CD4-positive, alpha-beta T cell treated with Interleukin-21 for 1 hour (primary cell): ENCODE results near the gene TRPC6.

Experiments
- DNase-seq: peaks from one replicate; pipeline ENCODE4 v3.0.0-alpha.2; 2020

The TRPC6 gene

GRCh38 chr11:101583251-101584128, at the start of gene TRPC6:
Gene TRPC6, minus strand, starts transcription at chr11:101584007. Its CDS starts 504 bp downstream, at chr11:101583503.
- DNase-seq, result no peak

- no peak for DNase-seq
Measured at GRCh38 chr11:101620026-101620425, 36.2 kb upstream of the TRPC6 start.

- no peak for DNase-seq
Measured at GRCh38 chr11:101618709-101619108, 34.9 kb upstream of the TRPC6 start.

DNA sequence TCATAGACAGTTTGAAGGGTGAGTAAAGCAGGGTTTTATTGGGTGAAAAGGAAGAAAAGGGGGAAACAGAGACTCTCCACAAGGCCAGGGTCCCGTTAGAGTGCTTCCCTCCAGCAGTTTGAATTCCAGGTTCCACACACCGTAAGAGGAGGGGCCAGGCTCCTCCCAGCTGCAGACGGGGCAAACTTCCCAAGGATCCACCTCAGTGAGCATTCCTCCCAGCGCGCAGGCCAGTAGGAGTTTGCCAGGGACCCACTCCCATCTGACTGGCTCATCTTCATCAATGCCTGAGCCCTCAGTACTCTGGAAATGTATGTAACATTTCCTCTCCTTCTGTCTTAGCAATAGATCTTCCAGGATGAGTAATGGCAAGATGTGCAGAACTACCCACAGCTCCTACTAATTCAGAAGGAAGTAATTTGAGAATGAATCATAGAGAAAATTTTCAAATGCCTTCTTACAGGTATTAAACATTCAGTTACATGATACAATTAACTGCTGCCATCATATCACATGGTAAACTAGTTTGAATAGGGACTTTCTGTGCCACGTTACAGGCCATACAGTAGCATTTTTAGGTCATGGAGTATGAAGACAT, 34.0 kb upstream of the TRPC6 start:
- no peak for DNase-seq

GRCh38 chr11:101612481-101612880, 28.7 kb upstream of the TRPC6 start:
- no peak for DNase-seq

DNA sequence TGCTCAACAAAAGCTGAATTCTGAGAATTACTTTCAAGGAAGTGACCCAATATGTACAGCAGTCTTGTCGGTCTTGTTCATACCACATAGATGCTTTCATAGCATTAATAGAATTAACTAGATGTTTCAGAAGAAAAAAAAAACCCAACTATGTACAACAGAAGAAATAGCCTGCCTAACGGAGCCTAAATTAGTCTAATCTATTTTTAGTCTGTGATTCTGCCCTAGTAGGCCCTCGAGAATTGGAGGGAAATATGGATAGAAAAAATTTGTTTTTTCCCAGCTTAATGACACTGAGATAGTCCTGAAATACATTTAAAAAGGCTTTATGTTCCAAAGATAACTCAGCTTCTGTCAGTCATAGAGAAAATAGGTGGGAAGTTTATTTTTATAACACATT, 17.1 kb upstream of the TRPC6 start:
- no peak for DNase-seq

DNA sequence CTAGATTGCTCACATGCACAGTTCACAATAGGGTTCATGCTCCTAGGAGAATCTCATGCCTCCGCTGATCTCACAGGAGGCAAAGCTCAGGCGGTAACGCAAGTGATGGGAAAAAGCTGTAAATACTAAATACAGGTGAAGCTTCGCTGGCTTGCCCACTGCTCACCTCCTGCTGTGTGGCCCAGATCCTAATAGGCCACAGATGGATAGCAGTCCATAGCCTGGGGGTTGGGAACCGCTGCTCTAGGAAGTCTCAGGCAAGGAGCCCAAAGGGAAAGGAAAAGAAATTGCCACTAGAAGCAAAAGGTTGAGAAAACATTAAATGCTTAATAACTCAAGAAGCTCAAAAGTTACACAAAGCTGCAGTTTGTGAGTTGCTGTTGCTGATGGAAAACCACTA, 3.2 kb upstream of the TRPC6 start:
- no peak for DNase-seq

DNA sequence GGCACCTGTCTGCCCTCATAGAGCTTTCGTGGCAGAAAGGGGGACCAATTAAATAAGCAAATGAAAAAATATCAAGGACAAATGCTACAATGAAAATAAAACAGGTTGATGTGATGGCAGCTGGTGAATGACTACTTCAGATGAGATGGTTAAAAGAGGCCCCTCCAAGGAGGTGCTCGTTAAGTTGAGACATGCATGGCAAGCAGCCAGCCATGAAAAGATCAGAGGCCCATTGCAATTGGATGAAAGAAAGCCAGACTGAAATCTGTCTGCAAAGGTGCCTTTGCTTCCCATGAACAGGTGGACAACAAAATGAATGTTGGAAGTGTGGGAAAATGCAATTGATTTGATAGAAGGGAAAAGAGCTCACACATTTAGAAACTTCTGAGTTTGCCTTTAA, 848 bp upstream of the TRPC6 start:
- no peak for DNase-seq

DNA sequence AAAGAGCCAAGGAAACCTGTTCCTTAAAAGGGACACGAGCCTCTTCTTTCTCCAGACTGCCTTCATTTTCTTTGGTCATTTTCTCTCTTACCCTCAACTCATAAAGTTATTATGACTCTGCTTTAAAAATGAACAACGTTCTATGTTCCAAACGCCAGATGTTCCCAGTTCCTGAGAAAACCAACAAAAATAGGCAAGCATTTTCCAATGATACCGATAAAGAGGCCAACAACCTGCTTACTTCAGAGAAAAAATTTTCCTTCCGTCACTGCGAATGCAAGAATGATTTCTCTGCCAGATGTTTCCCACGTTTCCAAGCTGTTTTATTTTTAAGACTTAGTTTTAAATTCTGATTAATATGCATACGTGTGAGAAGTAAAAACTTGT, 315 bp upstream of the TRPC6 start:
- no peak for DNase-seq

DNA sequence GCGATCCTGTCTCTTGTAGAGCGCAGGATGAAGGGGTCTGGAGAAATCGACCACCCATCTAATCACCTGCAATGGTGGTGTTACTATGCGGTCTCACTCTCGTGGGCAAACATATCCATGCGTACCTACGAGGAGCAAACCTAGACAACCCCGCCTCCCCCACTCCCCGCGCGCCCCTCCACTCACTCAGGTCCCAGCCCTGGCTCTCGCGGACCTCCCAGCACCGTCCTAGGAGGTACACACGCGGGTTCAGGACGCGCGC, 887 bp downstream of the TRPC6 start:
- no peak for DNase-seq

DNA sequence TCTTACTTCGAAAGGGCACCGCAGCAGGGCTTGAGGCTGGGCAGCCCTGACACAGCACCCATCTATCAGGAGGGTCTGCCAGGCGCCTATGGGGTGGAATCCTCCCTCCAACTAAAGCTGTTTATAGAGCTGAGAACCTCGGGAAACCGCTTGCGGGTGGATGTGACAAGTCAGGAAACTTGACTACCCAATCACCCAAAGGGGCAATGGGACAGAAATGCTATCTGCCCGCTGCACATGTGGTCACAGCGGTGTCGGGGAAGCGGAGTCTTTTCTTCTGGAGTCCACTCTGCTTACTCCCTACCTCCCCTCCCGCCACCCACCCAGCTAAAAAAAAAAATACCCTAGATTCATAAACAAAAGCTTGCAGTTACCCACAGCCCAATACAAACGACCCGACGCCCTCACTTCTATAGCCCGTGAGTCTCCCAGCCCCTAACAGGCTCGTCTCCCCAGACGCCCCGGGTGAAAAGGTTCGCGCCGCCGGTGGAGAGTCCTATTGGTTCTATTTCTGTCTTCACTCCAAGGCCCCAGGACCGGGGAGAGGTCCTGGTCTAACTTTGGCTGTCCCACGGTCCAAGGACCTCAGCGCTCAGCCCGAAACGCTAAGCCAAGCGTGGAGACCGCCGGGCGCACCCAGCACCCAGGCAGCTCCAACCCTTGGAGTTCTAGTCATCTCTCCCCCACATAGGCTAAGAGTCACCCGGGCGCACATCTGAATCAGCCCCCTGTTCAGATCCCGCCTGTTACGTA, 1.4 kb downstream of the TRPC6 start:
- no peak for DNase-seq

DNA sequence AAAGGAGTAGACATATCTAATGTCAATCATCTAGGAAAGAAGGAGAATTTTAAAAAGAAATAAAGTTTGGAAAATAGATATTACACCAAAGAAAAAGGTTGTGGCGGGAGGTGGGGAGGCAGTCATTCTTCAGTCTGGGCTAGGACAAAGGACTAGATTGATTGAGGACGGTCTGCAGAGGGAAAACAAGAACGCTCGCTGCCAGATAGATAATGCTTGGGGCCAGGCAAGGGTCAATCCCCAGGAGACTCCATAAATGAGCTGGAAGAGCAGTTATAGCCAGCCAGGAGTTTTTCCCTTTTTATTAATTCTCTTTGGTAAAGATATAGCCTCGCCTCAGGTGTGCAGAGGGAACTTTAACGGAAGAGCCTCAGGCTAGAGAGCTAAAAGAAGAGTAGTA, 6.3 kb downstream of the TRPC6 start:
- DNase-seq, result no peak

GRCh38 chr11:101576456-101576855, 7.4 kb downstream of the TRPC6 start:
- DNase-seq, result no peak

DNA sequence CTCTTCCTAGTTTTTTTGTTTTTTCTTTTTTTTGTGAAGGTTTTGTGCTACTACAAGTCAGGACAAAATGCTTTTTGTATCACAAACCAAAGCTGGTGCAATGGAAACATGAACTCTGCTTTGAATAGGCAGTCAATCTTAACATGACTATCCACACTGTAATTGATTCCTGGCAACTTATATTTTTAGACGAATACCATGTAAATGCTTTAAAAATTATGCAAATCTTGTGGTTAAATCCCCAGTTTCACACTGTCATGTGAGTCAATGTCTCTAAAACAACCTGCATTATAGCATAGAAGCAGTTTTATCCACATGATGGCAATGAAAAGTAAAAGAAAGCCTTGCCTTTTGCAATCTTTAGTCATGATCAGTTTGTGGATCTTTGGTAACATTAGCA, 8.9 kb downstream of the TRPC6 start:
- no peak for DNase-seq

- no peak for DNase-seq
Measured at GRCh38 chr11:101567071-101567470, 16.7 kb downstream of the TRPC6 start.

DNA sequence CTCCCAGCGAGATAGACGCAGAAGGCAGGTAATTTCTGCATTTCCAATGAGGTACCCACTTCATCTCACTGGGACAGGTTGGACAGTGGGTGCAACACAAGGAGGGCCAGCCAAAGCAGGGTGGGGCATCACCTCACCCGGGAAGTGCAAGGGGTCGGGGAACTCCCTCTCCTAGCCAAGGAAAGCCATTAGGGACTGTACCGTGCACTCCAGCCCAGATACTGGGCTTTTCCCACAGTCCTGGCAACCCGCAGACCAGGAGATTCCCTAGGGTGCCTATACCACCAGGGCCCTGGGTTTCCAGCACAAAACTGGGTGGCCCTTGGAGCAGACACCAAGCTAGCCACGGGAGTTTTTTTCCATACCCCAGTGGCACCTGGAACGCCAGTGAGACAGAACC, 17.2 kb downstream of the TRPC6 start:
- DNase-seq, result no peak

DNA sequence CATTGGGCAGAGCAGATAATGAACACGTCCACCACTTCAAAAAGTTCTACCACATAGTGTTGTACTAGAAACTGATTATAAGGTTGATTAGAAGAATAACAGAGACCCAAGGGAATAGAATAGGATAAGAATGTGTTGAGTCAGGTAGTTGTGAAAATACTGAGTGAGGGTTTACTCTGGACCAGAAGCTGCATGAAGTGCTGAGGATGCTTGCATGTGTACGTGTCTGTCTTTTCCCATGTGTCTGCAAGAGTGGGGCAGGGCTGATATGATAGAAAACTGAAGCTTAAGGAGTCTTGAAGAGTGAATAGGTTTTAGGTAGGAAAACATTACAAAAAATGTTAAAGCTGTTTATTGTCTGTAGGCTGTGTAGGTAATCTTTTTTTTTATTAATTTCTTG, 20.6 kb downstream of the TRPC6 start:
- no peak for DNase-seq

DNA sequence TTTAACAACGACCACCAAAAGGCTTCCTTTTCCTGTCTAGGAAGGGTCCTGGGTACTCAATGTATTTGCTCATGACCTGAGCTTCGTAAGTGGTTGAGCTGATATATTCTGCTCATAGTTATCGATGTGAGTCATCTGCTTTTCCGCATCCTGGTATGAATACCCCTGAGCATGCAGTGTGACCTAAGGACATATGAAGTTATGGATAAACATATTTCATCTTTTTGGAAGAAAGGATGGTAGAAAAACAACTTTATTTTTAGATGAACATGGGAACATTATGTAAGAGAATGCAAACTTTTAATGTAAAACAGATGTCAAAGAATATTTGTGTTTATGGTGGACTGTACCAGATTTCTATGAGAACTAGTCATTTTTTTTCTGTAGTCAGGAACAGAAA, 28.4 kb downstream of the TRPC6 start:
- DNase-seq, result no peak

- DNase-seq, result no peak
Measured at GRCh38 chr11:101553891-101554292, 29.9 kb downstream of the TRPC6 start.

GRCh38 chr11:101552888-101553287, 30.9 kb downstream of the TRPC6 start:
- no peak for DNase-seq

GRCh38 chr11:101528541-101528940, 55.3 kb downstream of the TRPC6 start:
- no peak for DNase-seq

GRCh38 chr11:101523634-101524260, 60.1 kb downstream of the TRPC6 start:
- no peak for DNase-seq

DNA sequence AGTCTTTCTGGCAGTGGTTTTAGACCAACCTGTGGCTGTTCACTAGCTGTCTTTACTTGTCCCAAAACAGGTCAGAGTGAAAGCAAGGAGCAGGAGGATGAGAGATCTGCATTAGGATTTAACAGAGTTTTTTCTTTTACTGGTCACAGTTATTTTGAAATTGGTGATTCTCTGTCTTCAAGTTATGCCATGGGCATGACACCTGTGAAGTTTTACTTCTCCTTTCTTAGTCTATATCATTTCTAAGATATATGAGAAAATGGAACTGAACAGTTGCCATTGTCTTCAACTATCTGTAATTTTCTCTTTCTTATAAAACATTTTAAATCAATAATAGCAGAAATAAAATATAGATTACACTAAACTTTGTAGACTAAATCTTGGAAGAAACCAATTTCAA, 60.6 kb downstream of the TRPC6 start:
- DNase-seq, result no peak

DNA sequence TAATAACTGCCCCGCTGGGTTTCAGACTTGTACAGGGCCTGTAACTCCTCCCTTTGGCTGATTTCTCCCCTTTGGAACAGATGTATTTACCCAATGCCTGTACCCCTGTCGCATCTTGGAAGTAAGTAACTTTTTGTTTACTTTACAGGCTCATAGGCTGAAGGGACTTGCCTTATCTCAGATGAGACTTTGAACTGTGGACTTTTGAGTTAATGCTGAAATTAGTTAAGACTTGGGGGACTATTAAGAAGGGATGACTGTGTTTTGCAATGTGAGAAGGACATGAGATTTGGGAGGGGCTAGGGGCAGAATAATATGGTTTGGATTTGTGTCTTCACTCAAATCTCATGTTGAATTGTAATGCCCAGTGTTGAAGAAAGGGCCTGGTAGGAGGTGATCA, 62.0 kb downstream of the TRPC6 start:
- no peak for DNase-seq
